ENCODE measurements around the gene TP53. TPM values are rescaled to one million over a fixed set of nuclear protein-coding genes. Genes with fewer than 3 reads are reported as not detected.

Gene TP53
- total and polyA plus RNA-seq, 12 donors = 7.9 to 29.1 (median 12.6) TPM

- DNase-seq (no peak), ATAC-seq (no peak)
- TF ChIP-seq, protein P1, sequence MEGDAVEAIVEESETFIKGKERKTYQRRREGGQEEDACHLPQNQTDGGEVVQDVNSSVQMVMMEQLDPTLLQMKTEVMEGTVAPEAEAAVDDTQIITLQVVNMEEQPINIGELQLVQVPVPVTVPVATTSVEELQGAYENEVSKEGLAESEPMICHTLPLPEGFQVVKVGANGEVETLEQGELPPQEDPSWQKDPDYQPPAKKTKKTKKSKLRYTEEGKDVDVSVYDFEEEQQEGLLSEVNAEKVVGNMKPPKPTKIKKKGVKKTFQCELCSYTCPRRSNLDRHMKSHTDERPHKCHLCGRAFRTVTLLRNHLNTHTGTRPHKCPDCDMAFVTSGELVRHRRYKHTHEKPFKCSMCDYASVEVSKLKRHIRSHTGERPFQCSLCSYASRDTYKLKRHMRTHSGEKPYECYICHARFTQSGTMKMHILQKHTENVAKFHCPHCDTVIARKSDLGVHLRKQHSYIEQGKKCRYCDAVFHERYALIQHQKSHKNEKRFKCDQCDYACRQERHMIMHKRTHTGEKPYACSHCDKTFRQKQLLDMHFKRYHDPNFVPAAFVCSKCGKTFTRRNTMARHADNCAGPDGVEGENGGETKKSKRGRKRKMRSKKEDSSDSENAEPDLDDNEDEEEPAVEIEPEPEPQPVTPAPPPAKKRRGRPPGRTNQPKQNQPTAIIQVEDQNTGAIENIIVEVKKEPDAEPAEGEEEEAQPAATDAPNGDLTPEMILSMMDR (IDR thresholded peaks at IDR 0.05) = no peak
- no peaks in the 10 kb centered on the region for H3K27me3 ChIP-seq
- H3K36me3 ChIP-seq = peaks cover 0 to 14% (median 0%) of the 10 kb centered on the region in 9 donors
- intact Hi-C loops (cut with DNase I) = no loop called here
- H3K4me1 ChIP-seq = peaks cover 4 to 21% (median 15%) of the 10 kb centered on the region in 9 donors
- WGBS, 2 donors = 86 to 91% methylated on average over 5 of the region's 5 CpGs
- no peak overlapping the region for H3K27ac ChIP-seq
- H3K9me3 ChIP-seq = no peaks in the 10 kb centered on the region
- no peak overlapping the region for H3K4me3 ChIP-seq
These were observed 63.6 kb downstream of the TP53 start for GRCh38 chr17:7623661-7624060.

GRCh38 chr17:7620835-7621234, 66.5 kb downstream of the TP53 start:
- intact Hi-C loops (cut with DNase I) = no loop called here
- no peak for ATAC-seq
- Histone ChIP-seq H3K27me3 (no peaks in the 10 kb centered on the region), H3K27ac (no peak overlapping the region), H3K4me1 (peaks cover 0 to 1% (median 0%) of the 10 kb centered on the region in 9 donors), H3K4me3 (no peak overlapping the region), H3K9me3 (no peaks in the 10 kb centered on the region), H3K36me3 (peaks cover 0 to 6% (median 0%) of the 10 kb centered on the region in 9 donors)
- DNase-seq = no peak
- TF ChIP-seq, protein P1 (IDR thresholded peaks at IDR 0.05) = no peak
- WGBS, 2 donors = 92 to 96% methylated on average over 8 of the region's 8 CpGs

DNA sequence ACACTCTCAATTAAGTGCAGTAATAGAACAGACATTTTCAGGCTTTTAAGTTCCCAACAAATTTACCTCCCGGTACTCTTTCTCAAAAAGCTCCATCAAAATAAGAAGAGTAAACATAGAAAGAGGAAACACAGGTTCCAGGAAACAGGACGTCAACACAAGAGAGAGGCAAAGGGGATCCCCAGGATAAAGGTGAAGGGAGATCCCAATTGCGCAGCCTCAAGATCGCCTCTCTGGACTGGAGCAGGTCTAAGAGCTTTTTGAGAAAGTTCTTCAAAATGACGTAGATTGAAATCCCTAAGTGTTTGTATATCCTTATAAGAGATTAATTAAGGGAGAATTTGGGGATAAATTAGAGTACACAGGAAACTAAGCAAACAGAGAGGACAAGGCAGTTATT, 68.7 kb downstream of the TP53 start:
- intact Hi-C loops (cut with DNase I) = no loop called here
- H3K4me1 ChIP-seq = peaks cover 0 to 12% (median 5%) of the 10 kb centered on the region in 9 donors
- DNase-seq (no peak), ATAC-seq (no peak)
- H3K36me3 ChIP-seq = no peaks in the 10 kb centered on the region
- no peak overlapping the region for H3K4me3 ChIP-seq
- WGBS, 2 donors = 74 to 77% methylated on average over 5 of the region's 5 CpGs
- no peaks in the 10 kb centered on the region for H3K27me3 ChIP-seq
- no peak overlapping the region for H3K27ac ChIP-seq
- TF ChIP-seq, protein P1 (IDR thresholded peaks at IDR 0.05) = no peak
- no peaks in the 10 kb centered on the region for H3K9me3 ChIP-seq

Other genes with a start within 250 kb of the TP53 start
- 10 to 100 TPM in 2 of 10 donors, 1 to 10 TPM in 8; 4.6 to 15.9 (median 8.1) TPM for gene FGF11, start 248.0 kb downstream of the TP53 start, total RNA-seq
- 1 to 10 TPM; 2.0 to 7.2 TPM for gene FGF11, start 248.0 kb downstream of the TP53 start, polyA plus RNA-seq
- 10 to 100 TPM in 6 of 10 donors, 1 to 10 TPM in 4; 5.4 to 13.1 (median 10.3) TPM for gene CHRNB1, start 242.4 kb downstream of the TP53 start, total RNA-seq
- 10 to 100 TPM; 10.2 to 25.4 TPM for gene CHRNB1, start 242.4 kb downstream of the TP53 start, polyA plus RNA-seq
- 10 to 100 TPM; 58.9 to 80.1 (median 69.4) TPM for gene ZBTB4, start 207.9 kb downstream of the TP53 start, total RNA-seq
- 10 to 100 TPM; 17.8 to 34.2 TPM for gene ZBTB4, start 207.9 kb downstream of the TP53 start, polyA plus RNA-seq
- not detected for gene SLC35G6, start 206.0 kb downstream of the TP53 start, total RNA-seq
- not detected for gene SLC35G6, start 206.0 kb downstream of the TP53 start, polyA plus RNA-seq
- 10 to 100 TPM; 40.5 to 61.7 (median 48.8) TPM for gene POLR2A, start 203.1 kb downstream of the TP53 start, total RNA-seq
- gene POLR2A, start 203.1 kb downstream of the TP53 start, polyA plus RNA-seq = 10 to 100 TPM in 1 of 2 donors, 1 to 10 TPM in 1; 8.4 to 24.7 TPM
- gene TNFSF12, start 138.4 kb downstream of the TP53 start, total RNA-seq = 10 to 100 TPM; 21.7 to 44.3 (median 26.9) TPM
- 10 to 100 TPM; 20.6 to 51.0 TPM for gene TNFSF12, start 138.4 kb downstream of the TP53 start, polyA plus RNA-seq
- 10 to 100 TPM in 2 of 10 donors, 1 to 10 TPM in 8; 4.1 to 25.0 (median 6.9) TPM for gene TNFSF13, start 128.7 kb downstream of the TP53 start, total RNA-seq
- gene TNFSF13, start 128.7 kb downstream of the TP53 start, polyA plus RNA-seq = 1 to 10 TPM; 7.5 to 8.0 TPM
- 10 to 100 TPM; 22.4 to 34.3 (median 27.1) TPM for gene SENP3, start 125.6 kb downstream of the TP53 start, total RNA-seq
- 10 to 100 TPM; 33.1 to 46.6 TPM for gene SENP3, start 125.6 kb downstream of the TP53 start, polyA plus RNA-seq
- 100 to 1,000 TPM in 1 of 10 donors, 10 to 100 TPM in 4, 1 to 10 TPM in 5; 4.7 to 128 (median 13.0) TPM for gene CD68, start 107.9 kb downstream of the TP53 start, total RNA-seq
- gene CD68, start 107.9 kb downstream of the TP53 start, polyA plus RNA-seq = 10 to 100 TPM; 15.7 to 40.0 TPM
- 10 to 100 TPM; 20.1 to 39.8 (median 23.5) TPM for gene MPDU1, start 103.6 kb downstream of the TP53 start, total RNA-seq
- 10 to 100 TPM; 42.8 to 64.9 TPM for gene MPDU1, start 103.6 kb downstream of the TP53 start, polyA plus RNA-seq
- 1 to 10 TPM in 6 of 10 donors, under 1 TPM in 4; 0.23 to 1.7 (median 1.2) TPM for gene SOX15, start 97.4 kb downstream of the TP53 start, total RNA-seq
- gene SOX15, start 97.4 kb downstream of the TP53 start, polyA plus RNA-seq = 1 to 10 TPM in 1 of 2 donors, under 1 TPM in 1; 0.78 to 2.6 TPM
- gene FXR2, start 72.6 kb downstream of the TP53 start, total RNA-seq = 100 to 1,000 TPM in 3 of 10 donors, 10 to 100 TPM in 7; 81.7 to 104 (median 90.5) TPM
- gene FXR2, start 72.6 kb downstream of the TP53 start, polyA plus RNA-seq = 100 to 1,000 TPM in 1 of 2 donors, 10 to 100 TPM in 1; 52.2 to 111 TPM
- 10 to 100 TPM; 45.7 to 83.3 (median 66.0) TPM for gene SAT2, start 59.7 kb downstream of the TP53 start, total RNA-seq
- gene SAT2, start 59.7 kb downstream of the TP53 start, polyA plus RNA-seq = 100 to 1,000 TPM; 138 to 164 TPM
- under 1 TPM in 7 of 10 donors, not detected in 3; 0.25 to 0.77 (median 0.38) TPM for gene SHBG, start 57.4 kb downstream of the TP53 start, total RNA-seq
- gene SHBG, start 57.4 kb downstream of the TP53 start, polyA plus RNA-seq = 1 to 10 TPM in 1 of 2 donors, under 1 TPM in 1; 0.19 to 1.3 TPM
- 1 to 10 TPM; 1.4 to 6.5 (median 3.9) TPM for gene ATP1B2, start 36.6 kb downstream of the TP53 start, total RNA-seq
- 1 to 10 TPM in 1 of 2 donors, under 1 TPM in 1; 0.91 to 6.2 TPM for gene ATP1B2, start 36.6 kb downstream of the TP53 start, polyA plus RNA-seq
- gene WRAP53, start 987 bp upstream of the TP53 start, total RNA-seq = 1 to 10 TPM; 3.8 to 5.8 (median 4.7) TPM
- 10 to 100 TPM; 10.4 to 12.1 TPM for gene WRAP53, start 987 bp upstream of the TP53 start, polyA plus RNA-seq
- 1 to 10 TPM in 2 of 10 donors, under 1 TPM in 8; 0.17 to 1.3 (median 0.53) TPM for gene EFNB3, start 17.7 kb upstream of the TP53 start, total RNA-seq
- under 1 TPM; 0.22 to 0.64 TPM for gene EFNB3, start 17.7 kb upstream of the TP53 start, polyA plus RNA-seq
- under 1 TPM in 7 of 10 donors, not detected in 3; 0.02 to 0.30 (median 0.05) TPM for gene DNAH2, start 30.3 kb upstream of the TP53 start, total RNA-seq
- under 1 TPM; under 0.01 to 0.01 TPM for gene DNAH2, start 30.3 kb upstream of the TP53 start, polyA plus RNA-seq
- gene KDM6B, start 146.7 kb upstream of the TP53 start, total RNA-seq = 10 to 100 TPM; 18.0 to 35.4 (median 26.9) TPM
- gene KDM6B, start 146.7 kb upstream of the TP53 start, polyA plus RNA-seq = 10 to 100 TPM in 1 of 2 donors, 1 to 10 TPM in 1; 5.2 to 17.6 TPM
- 10 to 100 TPM; 12.3 to 47.4 (median 19.3) TPM for gene TMEM88, start 167.6 kb upstream of the TP53 start, total RNA-seq
- 100 to 1,000 TPM; 121 to 298 TPM for gene TMEM88, start 167.6 kb upstream of the TP53 start, polyA plus RNA-seq
- 100 to 1,000 TPM in 1 of 10 donors, 10 to 100 TPM in 9; 59.2 to 115 (median 73.0) TPM for gene NAA38, start 170.1 kb upstream of the TP53 start, total RNA-seq
- gene NAA38, start 170.1 kb upstream of the TP53 start, polyA plus RNA-seq = 100 to 1,000 TPM; 108 to 167 TPM
- gene CYB5D1, start 170.5 kb upstream of the TP53 start, total RNA-seq = 10 to 100 TPM; 12.7 to 20.1 (median 16.0) TPM
- 10 to 100 TPM; 10.0 to 11.6 TPM for gene CYB5D1, start 170.5 kb upstream of the TP53 start, polyA plus RNA-seq
- gene CHD3, start 201.3 kb upstream of the TP53 start, total RNA-seq = 10 to 100 TPM in 5 of 10 donors, 1 to 10 TPM in 5; 8.2 to 22.0 (median 10.4) TPM
- gene CHD3, start 201.3 kb upstream of the TP53 start, polyA plus RNA-seq = 10 to 100 TPM; 13.7 to 29.0 TPM
- gene RNF227, start 228.8 kb upstream of the TP53 start, total RNA-seq = 1 to 10 TPM in 2 of 10 donors, under 1 TPM in 8; 0.15 to 1.6 (median 0.90) TPM
- 1 to 10 TPM; 1.5 to 1.9 TPM for gene RNF227, start 228.8 kb upstream of the TP53 start, polyA plus RNA-seq
- gene KCNAB3, start 242.4 kb upstream of the TP53 start, total RNA-seq = under 1 TPM; 0.11 to 0.72 (median 0.31) TPM
- gene KCNAB3, start 242.4 kb upstream of the TP53 start, polyA plus RNA-seq = 1 to 10 TPM in 1 of 2 donors, under 1 TPM in 1; 0.49 to 1.5 TPM
- 100 to 1,000 TPM; 104 to 166 (median 121) TPM for gene TRAPPC1, start 244.5 kb upstream of the TP53 start, total RNA-seq
- 100 to 1,000 TPM; 136 to 138 TPM for gene TRAPPC1, start 244.5 kb upstream of the TP53 start, polyA plus RNA-seq
- 10 to 100 TPM in 7 of 10 donors, 1 to 10 TPM in 3; 7.8 to 14.4 (median 10.7) TPM for gene CNTROB, start 244.7 kb upstream of the TP53 start, total RNA-seq
- gene CNTROB, start 244.7 kb upstream of the TP53 start, polyA plus RNA-seq = 10 to 100 TPM; 11.1 to 19.8 TPM